Limb (tissue), 2 donors: ENCODE measurements around the gene MBTPS1.

ENCODE experiments used
- DNase-seq, 2 donors: peaks; one replicate each; pipeline ENCODE4 v3.0.0-alpha.2; 2016; ENCODE audit errors: extremely low spot score in 2 of 2

MBTPS1 gene

GRCh38 chr16:84038469-84038868 lies 78.3 kb downstream of the MBTPS1 start:
- DNase-seq = no peak

GRCh38 chr16:84036982-84037425 lies 79.7 kb downstream of the MBTPS1 start:
- no peak for DNase-seq

GRCh38 chr16:84036131-84036530 lies 80.6 kb downstream of the MBTPS1 start:
- no peak for DNase-seq

GRCh38 chr16:84034516-84034915 lies 82.2 kb downstream of the MBTPS1 start:
- no peak for DNase-seq

GRCh38 chr16:84033251-84034195 lies 83.2 kb downstream of the MBTPS1 start:
- DNase-seq = no peak

- no peak for DNase-seq
Observed at GRCh38 chr16:84032458-84033178, 84.1 kb downstream of the MBTPS1 start.

- no peak for DNase-seq
Observed at GRCh38 chr16:84031556-84031955, 85.2 kb downstream of the MBTPS1 start.

GRCh38 chr16:84029297-84030047 lies 87.3 kb downstream of the MBTPS1 start:
- no peak for DNase-seq

GRCh38 chr16:84027625-84028024 lies 89.1 kb downstream of the MBTPS1 start:
- DNase-seq = no peak

GRCh38 chr16:84026606-84027005 lies 90.1 kb downstream of the MBTPS1 start:
- DNase-seq = no peak

- DNase-seq = no peak
Observed at GRCh38 chr16:84024854-84025253, 91.9 kb downstream of the MBTPS1 start.

GRCh38 chr16:84022644-84023043 lies 94.1 kb downstream of the MBTPS1 start:
- DNase-seq = no peak

- DNase-seq = no peak
Observed at GRCh38 chr16:84021488-84021887, 95.3 kb downstream of the MBTPS1 start.

- DNase-seq = no peak
Observed at GRCh38 chr16:84020353-84020752, 96.4 kb downstream of the MBTPS1 start.

GRCh38 chr16:84018710-84019109 lies 98.0 kb downstream of the MBTPS1 start:
- no peak for DNase-seq

GRCh38 chr16:84016477-84016876 lies 100.3 kb downstream of the MBTPS1 start:
- no peak for DNase-seq

- DNase-seq = no peak
Observed at GRCh38 chr16:84015399-84015798, 101.3 kb downstream of the MBTPS1 start.

GRCh38 chr16:84014570-84015327 lies 102.0 kb downstream of the MBTPS1 start:
- DNase-seq = no peak

GRCh38 chr16:84013787-84014569 lies 102.8 kb downstream of the MBTPS1 start:
- no peak for DNase-seq

- no peak for DNase-seq
Observed at GRCh38 chr16:84009282-84009681, 107.5 kb downstream of the MBTPS1 start.
